ENCODE data around the gene SELENOV.
A peak's percentile ranks its signal among the peaks of the same experiment; 100 is the strongest.

SELENOV gene

DNA sequence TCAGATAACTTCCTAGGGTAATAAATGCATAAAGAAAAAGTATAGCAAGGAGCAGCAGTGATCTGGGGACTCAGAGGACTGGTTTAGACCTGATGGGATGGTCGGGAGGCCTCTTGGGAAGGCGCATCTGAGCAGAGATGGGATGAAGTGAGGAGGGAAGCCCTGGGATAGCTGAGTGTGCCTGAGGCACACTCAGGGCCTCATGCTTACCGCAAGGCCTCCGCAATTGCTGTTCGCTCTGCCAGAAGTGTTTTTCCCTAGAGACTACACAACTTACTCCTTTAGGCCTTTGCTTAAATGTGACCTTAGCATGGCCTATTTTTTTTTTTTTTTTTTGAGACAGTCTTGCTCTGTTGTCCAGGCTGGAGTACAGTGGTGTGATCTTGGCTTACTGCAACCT, 20.3 kb upstream of the SELENOV start:
- no peak for DNase-seq (ENCODE audit: low read depth)

DNA sequence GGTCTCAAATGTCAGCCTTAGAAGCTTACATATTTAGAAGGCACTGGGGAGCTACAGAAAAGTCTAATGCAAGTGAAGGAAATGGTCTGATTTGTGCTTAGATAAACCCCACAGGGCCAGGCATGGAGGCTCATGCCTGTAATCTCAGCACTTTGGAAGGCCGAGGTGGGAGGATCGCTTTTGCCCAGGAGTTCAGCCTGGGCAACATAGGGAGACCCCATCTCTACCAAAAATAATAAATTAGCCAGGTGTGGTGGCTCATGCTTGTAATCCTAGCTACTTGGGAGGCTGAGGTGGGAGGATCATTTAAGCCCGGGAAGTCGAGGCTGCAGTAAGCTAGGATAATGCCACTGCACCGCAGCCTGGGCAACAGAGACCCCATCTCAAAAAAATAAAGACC, 18.9 kb upstream of the SELENOV start:
- DNase-seq (ENCODE audit: low read depth): no peak

DNA sequence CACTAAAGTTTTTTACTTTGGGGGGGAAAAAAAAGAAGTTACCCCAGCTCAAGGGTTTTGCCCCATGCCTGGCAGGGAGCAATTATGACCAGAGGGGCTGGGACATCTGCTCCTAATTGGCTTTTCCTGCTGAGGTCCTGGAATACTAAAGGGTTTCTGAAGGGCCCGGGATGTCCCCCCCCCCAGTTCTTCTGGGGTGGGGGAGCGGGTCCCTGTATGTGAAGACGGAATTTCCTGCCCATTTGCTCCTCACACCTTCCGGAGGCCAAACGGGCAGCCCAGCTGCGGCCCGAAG, 17.3 kb upstream of the SELENOV start:
- DNase-seq (ENCODE audit: low read depth): no peak

DNA sequence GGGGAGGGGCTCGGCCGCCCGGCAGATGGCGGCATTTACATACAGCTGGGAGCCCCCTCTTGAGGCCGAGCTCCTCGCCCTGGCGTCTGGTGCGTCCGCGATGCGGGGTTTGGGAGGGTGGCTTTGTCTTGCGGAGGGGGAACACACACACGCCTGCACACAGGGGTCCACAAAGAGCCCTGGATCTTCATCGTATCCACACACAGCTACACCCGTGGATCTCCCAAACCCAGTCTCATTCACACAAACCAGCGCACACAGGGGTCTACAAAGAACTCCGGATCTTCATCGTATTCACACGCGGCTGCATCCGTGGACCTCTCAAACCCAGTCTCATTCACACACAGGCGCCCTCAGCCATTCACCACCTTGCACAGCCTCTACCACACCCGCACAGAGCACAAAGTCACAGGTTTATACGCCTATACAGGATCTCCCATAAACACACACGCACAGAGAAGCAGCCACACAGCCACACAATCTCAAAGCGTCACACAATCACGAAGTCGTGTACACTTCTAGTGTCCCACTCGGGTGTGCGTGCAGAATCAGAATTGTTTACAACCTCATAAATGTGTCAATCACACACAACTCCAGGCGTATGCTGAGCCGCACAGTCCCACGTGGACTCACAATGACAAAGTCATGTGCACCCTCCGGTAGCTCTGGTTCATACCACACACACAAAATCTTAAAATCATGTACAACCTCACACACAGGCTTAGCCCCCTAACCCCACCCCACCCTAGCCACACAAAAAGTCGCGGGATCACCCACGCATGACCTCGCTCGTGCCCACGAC, 16.7 kb upstream of the SELENOV start:
- DNase-seq (ENCODE audit: low read depth): no peak

DNA sequence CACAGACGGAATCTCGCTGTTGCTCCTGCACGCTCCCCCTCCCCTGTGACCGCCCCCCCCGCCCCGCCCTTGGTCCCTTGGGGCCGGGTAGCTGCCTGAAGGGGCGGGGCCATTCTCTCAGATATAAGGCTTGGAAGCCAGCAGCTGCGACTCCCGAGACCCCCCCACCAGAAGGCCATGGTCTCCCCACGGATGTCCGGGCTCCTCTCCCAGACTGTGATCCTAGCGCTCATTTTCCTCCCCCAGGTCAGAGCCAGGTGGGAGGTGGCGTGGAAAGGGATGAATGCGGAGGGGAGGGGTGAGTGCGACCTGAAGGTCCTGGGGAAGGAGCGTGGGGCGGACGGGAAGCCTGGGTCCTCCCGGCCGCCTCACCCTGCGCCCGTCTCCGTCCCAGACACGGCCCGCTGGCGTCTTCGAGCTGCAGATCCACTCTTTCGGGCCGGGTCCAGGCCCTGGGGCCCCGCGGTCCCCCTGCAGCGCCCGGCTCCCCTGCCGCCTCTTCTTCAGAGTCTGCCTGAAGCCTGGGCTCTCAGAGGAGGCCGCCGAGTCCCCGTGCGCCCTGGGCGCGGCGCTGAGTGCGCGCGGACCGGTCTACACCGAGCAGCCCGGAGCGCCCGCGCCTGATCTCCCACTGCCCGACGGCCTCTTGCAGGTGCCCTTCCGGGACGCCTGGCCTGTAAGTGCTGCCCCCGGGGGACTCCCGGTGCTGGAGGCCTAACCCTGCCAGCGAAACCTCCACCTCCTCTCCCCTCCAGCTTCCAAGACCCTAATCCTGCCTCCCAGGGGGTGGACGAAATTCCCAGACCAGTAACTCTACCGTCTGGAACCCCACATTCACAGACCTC, 15.9 kb upstream of the SELENOV start, which contains the start of gene DLL3:
TSS of gene DLL3 (plus strand) at position 150 of the 845 bp plus-strand sequence. CDS start at position 178, 28 bp downstream.
- DNase-seq (ENCODE audit: low read depth): no peak

DNA sequence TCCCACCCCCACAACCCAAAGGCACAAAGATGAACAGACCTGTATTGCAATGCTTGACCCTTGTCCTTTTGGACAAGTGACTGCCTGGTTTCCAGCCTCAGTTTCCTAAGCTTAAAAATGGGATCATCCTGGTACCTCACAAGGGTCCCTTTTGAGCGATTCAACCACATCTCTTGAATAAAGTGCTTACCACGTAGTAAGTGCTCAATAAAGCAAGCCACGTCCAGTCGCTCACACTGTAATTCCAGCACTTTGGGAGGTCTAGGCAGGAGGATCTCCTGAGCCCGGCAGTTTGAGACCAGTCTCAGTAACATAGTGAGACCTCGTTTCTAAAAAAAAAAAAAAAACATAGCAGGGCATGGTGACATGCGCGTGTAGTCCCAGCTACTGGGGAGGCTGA, 15.0 kb upstream of the SELENOV start:
- no peak for DNase-seq (ENCODE audit: low read depth)

DNA sequence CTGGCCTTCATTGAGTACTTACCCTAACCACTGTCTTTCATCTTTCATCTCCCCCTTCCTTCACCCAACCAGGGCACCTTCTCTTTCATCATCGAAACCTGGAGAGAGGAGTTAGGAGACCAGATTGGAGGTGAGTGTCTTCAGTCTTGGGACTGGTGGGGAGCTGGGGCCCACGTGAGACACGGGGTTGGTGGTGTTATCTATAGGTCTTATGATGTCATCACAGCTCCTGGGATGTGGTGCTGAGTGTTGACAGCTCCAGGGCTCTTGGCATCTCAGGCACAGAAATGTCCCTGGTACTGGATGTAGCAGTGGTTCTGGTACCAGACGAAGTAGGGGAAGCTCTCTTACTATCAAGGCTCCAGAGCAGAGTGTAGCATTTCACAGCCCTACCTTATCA, 14.4 kb upstream of the SELENOV start:
- no peak for DNase-seq (ENCODE audit: low read depth)

DNA sequence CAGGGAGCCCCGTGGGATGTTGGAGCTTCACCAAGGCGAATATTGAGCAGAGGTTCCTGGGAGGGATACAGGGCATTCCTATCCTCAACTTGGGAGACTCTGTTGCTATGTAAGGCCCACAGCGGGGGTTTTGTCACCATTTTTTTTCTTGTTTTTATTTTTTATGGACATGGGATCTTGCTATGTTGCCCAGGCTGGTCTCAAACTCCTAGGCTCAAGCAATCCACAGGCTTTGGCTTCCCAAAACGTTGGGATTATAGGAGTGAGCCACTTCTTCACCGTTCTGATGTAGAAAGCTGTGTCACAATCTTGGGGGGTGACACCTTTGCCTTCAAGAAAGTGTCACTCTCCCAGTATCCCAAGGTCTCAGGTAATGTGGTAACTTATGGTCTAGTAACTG, 13.6 kb upstream of the SELENOV start:
- no peak for DNase-seq (ENCODE audit: low read depth)

DNA sequence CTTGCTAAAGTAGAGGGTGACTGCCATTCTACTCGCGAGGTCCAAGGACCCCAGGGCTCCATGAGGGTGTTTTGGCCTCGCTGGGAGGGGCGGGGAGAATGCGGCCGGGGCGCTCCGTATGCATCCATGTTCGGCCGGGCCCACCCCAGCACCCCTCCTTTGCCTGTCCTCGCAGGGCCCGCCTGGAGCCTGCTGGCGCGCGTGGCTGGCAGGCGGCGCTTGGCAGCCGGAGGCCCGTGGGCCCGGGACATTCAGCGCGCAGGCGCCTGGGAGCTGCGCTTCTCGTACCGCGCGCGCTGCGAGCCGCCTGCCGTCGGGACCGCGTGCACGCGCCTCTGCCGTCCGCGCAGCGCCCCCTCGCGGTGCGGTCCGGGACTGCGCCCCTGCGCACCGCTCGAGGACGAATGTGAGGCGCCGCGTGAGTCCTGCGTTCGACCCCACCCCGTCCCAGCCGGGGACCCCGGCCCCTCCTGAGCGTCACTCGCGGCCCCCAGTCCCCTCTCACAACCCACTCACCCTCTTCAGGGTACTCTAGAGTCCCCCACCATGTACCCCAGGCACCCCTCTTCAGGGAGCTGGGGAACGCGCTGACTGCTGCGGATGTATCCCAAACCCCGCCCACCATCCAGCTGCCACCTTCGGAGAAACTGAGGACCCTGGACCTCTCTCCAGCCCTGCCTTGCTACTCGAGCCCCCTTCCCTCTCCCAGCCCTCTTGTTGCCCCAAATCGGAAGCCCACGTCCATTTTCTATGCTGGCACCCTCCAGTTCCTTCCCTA, 12.1 kb upstream of the SELENOV start:
- peak; percentile 47 for DNase-seq (ENCODE audit: low read depth)

DNA sequence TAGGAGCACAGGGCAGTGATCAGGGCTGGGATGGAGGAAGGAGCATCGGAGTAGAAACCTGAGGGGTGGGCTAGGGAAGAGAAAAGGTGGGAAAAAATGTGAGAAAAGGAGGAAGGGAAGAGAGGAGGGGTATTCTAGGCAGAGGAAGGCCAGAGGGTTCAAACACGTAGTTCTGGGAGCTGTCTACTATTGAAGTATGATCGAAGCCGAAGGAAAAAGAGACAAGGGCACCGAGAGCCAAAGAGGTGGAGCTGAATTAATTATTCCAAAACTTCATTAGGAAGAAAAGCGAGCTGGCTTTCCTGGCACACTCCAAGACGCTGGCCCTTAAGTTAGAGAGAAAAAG, 8.4 kb upstream of the SELENOV start:
- no peak for DNase-seq (ENCODE audit: low read depth)

DNA sequence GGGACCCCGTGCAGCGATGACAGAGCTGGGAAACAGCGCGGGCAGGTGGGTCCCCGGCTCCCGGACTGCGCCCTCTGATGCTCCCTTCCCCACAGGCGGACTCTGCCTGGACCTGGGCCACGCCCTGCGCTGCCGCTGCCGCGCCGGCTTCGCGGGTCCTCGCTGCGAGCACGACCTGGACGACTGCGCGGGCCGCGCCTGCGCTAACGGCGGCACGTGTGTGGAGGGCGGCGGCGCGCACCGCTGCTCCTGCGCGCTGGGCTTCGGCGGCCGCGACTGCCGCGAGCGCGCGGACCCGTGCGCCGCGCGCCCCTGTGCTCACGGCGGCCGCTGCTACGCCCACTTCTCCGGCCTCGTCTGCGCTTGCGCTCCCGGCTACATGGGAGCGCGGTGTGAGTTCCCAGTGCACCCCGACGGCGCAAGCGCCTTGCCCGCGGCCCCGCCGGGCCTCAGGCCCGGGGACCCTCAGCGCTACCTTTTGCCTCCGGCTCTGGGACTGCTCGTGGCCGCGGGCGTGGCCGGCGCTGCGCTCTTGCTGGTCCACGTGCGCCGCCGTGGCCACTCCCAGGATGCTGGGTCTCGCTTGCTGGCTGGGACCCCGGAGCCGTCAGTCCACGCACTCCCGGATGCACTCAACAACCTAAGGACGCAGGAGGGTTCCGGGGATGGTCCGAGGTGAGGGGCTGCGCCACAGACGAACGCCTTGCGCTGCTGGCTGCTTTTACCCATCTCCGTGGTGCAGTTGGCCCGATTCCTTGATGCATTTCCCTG, 7.8 kb upstream of the SELENOV start:
- DNase-seq (ENCODE audit: low read depth): peak; percentile 30

DNA sequence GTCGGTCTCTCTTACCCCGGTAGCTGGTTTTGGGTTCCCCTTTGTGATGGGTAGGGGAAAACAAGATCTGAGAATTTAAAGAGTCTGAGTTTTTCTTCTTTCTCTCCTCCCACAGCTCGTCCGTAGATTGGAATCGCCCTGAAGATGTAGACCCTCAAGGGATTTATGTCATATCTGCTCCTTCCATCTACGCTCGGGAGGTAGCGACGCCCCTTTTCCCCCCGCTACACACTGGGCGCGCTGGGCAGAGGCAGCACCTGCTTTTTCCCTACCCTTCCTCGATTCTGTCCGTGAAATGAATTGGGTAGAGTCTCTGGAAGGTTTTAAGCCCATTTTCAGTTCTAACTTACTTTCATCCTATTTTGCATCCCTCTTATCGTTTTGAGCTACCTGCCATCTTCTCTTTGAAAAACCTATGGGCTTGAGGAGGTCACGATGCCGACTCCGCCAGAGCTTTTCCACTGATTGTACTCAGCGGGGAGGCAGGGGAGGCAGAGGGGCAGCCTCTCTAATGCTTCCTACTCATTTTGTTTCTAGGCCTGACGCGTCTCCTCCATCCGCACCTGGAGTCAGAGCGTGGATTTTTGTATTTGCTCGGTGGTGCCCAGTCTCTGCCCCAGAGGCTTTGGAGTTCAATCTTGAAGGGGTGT, 7.1 kb upstream of the SELENOV start:
- DNase-seq (ENCODE audit: low read depth): no peak

DNA sequence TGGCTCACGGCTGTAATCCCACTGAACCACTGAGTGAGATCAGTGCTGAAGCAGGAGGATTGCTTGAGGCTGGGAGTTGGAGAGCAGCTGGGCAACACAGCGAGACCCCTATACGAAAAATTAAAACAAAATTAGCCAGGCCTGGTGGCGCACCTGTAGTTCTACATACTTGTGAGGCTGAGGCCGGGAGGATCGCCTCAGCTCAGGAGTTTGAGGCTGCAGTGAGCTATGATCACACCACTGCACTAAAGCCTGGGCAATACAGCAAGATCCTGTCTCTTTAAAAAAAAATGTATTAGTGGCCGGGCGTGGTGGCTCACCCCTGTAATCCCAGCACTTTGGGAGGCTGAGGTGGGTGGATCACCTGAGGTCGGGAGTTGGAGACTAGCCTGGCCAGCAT, 6.3 kb upstream of the SELENOV start:
- DNase-seq (ENCODE audit: low read depth): no peak

DNA sequence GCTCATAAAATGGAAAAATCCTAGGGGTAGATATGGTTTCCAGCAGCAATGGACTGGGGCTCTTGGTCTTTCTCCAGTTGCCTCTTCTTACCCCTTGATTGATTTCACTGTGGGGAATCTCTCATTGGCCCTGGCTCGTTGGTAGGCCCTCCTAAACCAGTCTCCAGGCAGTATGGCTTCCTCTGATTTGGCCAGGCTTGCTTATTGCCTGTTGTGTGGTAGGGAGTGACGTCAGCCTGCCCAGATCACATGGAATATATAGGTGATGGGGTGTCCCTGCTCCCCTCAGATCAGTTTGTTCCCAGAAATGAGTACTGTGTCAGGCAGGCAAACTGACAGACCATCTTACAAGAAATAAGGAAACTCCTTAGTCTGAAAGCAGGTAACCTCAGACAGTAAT, 5.7 kb upstream of the SELENOV start:
- no peak for DNase-seq (ENCODE audit: low read depth)

DNA sequence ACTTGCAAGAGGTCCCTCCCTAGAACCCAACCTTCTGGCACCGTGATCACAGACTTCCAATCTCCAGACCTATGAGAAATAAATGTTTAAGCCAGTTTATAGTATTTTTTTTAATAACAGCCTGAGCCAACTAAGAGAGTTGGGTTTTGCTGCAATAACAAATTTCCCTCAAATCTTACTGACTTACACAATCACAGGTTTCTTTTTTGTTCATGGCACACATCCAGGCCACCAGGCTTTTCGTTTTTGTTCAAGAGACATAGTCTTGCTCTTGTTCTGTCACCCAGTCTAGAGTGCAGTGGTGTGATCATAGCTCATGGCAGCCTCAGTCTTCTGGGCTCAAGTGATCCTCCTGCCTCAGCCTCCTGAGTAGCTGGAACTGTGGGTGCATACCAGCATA, 2.0 kb upstream of the SELENOV start:
- DNase-seq (ENCODE audit: low read depth): no peak

DNA sequence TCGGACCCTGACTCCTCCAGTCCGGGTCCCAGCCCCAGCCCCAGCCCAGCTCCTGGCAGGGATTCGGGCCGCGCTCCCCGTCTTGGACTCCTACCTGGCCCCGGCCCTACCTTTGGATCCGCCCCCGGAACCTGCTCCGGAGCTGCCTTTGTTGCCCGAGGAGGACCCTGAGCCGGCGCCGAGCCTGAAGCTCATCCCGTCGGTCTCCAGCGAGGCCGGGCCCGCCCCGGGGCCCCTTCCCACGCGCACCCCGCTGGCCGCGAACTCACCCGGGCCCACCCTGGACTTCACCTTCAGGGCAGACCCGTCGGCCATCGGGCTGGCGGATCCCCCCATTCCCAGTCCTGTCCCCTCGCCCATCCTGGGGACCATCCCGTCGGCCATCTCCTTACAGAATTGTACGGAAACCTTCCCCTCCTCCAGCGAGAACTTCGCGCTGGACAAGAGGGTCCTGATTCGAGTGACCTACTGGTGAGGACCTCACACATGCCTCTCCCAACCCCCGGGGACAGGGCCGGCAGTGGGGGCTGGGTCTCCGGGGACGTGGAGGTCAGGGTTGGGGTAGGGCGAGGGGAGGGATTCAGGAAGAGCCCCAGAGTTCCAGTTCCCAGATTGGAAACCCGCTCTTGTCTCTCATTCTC, 732 bp downstream of the SELENOV start:
- DNase-seq (ENCODE audit: low read depth): no peak

DNA sequence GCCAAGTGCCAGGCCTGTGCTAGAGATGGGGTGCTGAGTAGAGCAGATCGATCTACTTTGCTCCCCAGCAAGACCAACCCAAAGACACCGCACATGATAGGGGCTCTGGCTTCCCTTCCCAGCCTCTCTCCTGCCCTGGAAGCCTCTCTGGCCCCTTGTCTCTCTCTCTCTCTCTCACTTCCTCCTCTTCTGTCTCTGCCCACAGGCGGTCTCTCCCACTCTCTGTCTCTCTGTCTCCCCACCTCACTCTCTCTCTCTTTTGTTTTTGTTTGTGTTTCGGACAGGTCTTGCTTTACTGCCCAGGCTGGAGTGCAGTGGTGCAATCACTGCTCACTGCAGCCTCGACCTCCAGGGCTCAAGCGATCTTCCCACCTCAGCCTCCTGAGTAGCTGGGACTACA, 1.3 kb downstream of the SELENOV start:
- DNase-seq (ENCODE audit: low read depth): no peak

DNA sequence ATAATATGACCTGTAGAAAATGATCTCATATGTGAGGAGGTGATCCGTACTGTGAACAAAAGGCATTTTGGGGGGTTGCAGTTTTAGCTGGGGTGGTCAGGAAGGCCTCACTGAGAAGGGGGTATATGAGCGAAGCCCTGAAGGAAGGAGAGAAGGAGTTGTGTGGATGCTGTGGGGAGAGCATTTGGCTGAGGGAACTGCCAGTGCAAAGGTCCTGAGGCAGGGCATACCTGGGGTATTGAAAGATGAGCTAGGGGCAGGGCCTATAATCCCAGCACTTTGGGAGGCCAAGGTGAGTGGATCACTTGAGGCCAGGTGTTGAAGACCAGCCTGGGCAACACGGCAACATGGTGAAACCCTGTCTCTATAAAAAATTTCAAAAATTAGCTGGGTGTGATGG, 2.5 kb downstream of the SELENOV start:
- DNase-seq (ENCODE audit: low read depth): no peak

DNA sequence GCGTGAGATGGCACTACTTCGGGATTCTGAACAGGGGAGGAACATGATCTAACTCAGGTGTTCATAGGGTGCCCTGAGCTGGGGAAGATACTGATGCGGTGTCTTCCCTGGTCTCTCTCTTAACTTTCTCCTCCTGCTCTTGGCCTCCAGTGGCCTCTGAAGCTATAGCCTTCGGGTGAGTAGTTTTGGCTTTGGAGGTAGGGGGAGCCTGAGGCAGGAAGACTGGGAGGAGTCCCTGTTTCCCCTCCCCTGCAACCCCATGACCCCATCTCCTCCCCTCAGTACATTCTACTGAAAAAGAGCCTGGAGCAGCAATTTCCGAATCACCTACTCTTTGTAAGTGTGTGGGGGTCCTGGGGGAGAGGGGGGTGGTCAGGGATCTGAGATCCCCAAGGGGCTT, 3.5 kb downstream of the SELENOV start:
- DNase-seq (ENCODE audit: low read depth): no peak

DNA sequence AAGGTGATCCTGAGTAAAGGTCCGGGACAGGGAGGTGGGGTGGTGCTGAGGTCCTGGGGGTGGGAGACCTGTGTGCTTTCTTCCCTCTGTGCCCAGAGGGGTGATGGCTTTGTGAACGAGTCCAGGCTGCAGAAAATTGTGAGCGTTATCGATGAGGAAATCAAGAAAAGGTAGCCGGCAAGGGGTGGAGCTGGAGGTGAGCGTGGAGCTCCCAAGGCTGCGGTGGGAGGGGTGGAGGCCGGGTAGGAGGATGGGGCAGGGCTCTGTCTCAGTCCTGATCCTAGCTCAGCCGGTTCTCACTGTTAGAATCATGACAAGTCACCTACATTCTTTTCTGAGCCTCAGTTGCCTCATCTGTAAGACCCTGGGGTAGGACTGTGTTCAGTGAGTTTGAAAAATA, 4.0 kb downstream of the SELENOV start:
- no peak for DNase-seq (ENCODE audit: low read depth)

All from stimulated activated CD8-positive, alpha-beta memory T cell treated with anti-CD3 and anti-CD28 coated beads, Interleukin-7, amount 100 ng/mL, for 24 hours (primary cell).